CD4-positive, alpha-beta T cell treated with Interleukin-15 for 4 hours (primary cell): ENCODE measurements around the gene JADE3.
"Not testable (repeated sequence)": the region's sequence is repeated elsewhere in the genome, so short reads cannot be mapped to it uniquely, and the experiment has no call there.

ENCODE experiments used
- DNase-seq: peaks from one replicate; pipeline ENCODE4 v3.0.0-alpha.2; 2020; ENCODE audit warnings: low spot score

JADE3 gene

DNA sequence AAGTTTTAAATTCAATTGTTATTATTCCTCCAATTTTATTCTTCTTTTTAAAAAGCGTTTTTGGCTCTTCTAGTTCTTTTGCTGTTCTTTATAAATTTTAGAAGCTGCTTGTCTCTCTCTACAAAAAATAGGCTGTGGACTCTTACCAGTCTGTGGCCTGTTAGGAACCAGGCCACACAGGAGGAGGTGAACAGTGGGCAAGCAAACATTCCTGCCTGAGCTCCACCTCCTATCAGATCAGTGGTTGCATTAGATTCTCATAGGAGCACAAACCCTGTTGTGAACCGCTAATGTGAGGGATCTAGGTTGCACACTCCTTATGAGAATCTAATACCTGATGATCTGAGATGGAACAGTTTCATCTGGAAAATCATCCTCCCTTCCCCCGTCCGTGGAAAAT lies 23.1 kb downstream of the JADE3 start:
- no peak for DNase-seq

DNA sequence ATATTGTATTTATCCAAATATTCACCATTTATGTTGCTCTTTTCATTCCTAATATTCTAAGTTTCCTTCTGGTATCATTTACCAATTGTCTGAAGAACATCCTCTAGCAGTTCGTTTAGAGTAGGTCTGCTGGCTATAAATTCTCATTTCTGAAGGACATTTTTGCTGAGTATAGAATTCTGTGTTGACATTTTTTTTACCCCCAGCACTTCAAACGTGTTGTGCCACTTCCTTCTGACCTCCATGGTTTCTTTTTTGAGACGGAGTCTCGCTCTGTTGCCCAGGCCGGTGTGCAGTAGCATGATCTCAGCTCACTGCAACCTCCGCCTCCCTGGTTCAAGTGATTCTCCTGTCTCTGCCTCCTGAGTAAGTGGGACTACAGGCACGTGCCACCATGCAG lies 26.4 kb downstream of the JADE3 start:
- no peak for DNase-seq

DNA sequence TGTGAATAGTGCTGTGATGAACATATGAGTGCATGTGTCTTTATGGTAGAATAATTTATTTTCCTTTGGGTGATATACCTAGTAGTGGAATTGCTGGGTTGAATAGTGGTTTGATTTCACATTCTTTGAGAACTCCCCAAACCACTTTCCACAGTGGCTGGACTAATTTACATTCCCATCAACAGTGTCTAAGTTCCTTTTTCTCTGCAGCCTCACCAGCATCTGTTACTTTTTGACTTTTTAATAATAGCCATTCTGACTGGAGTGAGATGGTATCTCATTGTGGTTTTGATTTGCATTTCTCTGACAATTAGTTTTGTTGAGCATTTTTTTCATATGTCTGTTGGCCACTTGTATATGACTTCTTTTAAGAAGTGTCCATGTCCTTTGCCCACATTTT lies 29.1 kb downstream of the JADE3 start:
- no peak for DNase-seq

DNA sequence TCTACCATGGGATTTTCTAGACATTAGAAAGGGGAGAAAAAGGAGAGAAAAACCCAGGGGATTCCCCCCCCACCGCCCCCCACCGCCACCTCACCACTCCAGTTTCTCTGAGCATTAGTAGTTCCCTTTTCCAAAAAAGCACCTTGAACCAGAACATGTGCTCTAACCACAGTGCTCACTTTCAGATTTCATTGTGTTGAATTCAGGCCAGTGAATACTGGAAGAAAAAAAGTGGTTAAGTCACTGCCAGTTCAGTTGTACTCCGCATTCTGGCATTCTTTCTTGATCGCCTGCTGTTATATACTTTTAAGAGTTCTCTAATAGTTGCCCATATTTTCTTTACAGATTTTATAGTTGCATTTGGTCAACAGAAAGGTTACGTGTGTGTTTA lies 40.9 kb downstream of the JADE3 start:
- no peak for DNase-seq

- DNase-seq = no peak
Observed at GRCh38 chrX:46953597-46953996, 41.4 kb downstream of the JADE3 start.

GRCh38 chrX:46954716-46955115 lies 42.5 kb downstream of the JADE3 start:
- DNase-seq = no peak

- DNase-seq = not testable (repeated sequence)
Observed at GRCh38 chrX:46956589-46956988, 44.4 kb downstream of the JADE3 start.

- DNase-seq = no peak
Observed at GRCh38 chrX:46957297-46957696, 45.1 kb downstream of the JADE3 start.

DNA sequence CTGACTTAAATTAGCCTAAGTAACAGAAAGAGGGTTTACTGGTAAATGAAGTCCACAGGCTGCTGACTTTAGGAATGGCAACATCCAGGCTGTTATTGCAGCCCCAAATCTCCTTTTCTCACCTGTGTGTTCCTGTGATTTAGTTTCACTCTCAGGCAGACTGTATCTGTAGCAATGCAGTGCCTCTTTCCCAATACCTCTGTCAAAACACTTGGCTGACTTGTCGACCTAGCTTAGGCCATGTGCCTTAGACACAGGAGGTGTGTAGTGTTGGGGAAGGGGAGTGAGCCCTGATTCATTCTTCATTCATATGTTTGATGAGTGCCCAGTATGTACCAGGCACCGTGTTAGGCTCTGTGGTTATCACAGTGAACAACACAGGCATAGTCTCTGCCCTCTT lies 46.9 kb downstream of the JADE3 start:
- DNase-seq = no peak

- DNase-seq = no peak
Observed at GRCh38 chrX:46959985-46960700, 47.9 kb downstream of the JADE3 start.

DNA sequence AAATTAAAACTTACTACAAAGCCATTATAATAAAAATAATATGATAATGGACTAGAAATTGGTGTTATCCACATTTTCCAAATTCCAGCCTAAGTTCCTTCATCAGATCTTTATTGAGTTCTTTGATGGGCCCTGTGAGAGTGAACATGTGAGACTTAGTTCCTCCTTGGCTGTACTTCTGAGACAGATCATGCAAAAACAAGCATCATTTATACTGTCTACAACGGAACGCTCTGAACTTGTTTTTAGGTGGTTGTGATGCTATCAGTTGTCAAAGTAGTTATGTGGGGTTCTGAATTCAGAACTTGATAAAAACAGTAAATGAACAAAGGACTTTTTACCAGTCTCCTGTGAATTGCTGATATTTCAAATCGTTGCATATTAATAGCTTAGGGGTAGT lies 48.9 kb downstream of the JADE3 start:
- DNase-seq = no peak

- no peak for DNase-seq
Observed at GRCh38 chrX:46961574-46962283, 49.5 kb downstream of the JADE3 start.

- no peak for DNase-seq
Observed at GRCh38 chrX:46965125-46965758, 53.0 kb downstream of the JADE3 start.

DNA sequence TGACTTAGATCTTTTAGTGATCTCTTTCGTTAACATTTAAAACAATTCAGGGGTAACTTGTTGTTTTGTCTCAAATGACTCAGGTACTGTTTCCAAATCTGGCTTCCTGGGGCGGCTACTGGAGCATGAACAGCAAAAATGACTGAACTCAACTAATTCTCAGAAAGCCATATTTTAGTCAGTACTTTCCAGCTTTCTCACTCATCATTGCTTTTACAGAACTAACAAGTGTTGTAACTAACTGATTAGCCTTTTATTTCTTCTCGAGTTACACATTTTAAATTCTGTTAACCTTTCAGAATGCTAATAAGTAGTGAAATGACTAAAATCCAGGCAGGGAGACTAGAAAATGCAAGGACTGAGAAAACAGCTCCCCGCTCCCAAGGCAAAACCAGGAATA lies 55.3 kb downstream of the JADE3 start:
- DNase-seq = no peak

DNA sequence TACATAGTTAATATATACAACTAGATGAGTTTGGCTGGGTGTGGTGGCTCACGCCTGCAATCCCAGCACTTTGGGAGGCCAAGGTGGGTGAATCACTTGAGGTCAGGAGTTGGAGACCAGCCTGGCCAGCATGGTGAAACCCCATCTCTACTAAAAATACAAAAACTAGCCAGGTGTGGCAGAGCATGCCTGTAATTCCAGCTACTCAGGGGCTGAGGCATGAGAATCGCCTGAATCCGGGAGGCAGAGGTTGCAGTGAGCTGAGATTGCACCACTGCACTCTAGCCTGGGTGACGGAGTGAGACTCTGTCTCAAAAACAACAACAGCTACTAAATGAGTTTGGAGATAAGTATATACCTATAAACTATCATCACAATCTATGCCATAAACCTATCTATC lies 64.8 kb downstream of the JADE3 start:
- not testable (repeated sequence) for DNase-seq

GRCh38 chrX:46978341-46979291 lies 66.4 kb downstream of the JADE3 start:
- peak; percentile 61 for DNase-seq

DNA sequence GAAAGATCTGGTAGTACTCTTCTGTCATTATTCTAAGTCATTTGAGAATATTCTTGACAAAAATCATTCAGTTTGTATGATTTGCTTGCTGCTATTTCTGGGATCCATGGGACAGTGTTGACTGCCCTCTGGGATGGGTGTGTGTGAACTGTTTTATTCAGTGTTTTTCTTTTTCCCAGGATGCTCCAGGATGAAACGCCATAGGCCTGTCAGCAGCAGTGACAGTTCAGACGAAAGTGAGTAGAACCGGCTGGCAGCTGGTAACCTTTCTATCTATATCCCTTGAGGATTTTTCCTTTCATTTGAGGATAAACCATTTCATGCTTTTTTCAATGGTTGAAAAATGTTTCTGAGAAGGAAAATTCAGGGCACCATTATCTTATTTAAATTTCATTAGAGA lies 72.5 kb downstream of the JADE3 start:
- no peak for DNase-seq

GRCh38 chrX:46989548-46989947 lies 77.3 kb downstream of the JADE3 start:
- DNase-seq = no peak

- no peak for DNase-seq
Observed at GRCh38 chrX:46991664-46992063, 79.4 kb downstream of the JADE3 start.

- DNase-seq = no peak
Observed at GRCh38 chrX:46992070-46992469, 79.8 kb downstream of the JADE3 start.

DNA sequence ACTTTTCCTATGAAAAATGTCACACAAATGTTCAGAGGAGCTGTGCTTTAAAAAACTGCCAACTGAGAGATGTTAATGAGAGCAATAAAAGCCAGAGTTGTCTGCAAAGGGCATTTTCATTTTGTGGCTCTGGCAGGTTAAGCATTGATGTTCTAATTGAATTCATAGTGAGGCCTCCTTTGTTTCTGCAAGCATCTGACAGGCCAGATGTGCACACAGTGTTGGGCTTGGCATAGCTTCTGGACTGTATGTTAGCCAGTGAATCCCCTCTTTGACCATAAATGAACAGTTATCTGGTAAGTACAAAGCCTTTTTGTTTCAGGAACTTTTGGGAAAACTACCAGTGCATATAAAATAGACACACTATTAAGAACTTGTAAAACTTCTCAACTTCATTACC lies 81.9 kb downstream of the JADE3 start:
- no peak for DNase-seq

GRCh38 chrX:47012131-47012530 lies 99.9 kb downstream of the JADE3 start:
- DNase-seq = no peak
